DOHH2 (cell line): ENCODE results near the gene CFAP57.
"Not testable (repeated sequence)": the region's sequence is repeated elsewhere in the genome, so short reads cannot be mapped to it uniquely, and the experiment has no call there.

Experiments
- H3F3A ChIP-seq: fragments of 200-600 bp; sonication (generic), shearing (Covaris generic); 2 replicates; pipeline ENCODE4 v1.6.0; 2016; ENCODE audit warnings: antibody characterized with exemption, mild to moderate bottlenecking; ENCODE audit not compliant: control insufficient read depth, insufficient read depth
- H3K27ac ChIP-seq: fragments of 200-600 bp; sonication (generic); 2 replicates; pipeline ENCODE4 v1.5.1; 2014; ENCODE audit warnings: low read depth, mild to moderate bottlenecking, low read length, moderate library complexity
- H3K27me3 ChIP-seq: fragments of 200-600 bp; sonication (generic); 2 replicates; pipeline ENCODE4 v1.6.1; 2014; ENCODE audit warnings: mild to moderate bottlenecking, low read length, mixed read lengths; ENCODE audit not compliant: control insufficient read depth
- H3K36me3 ChIP-seq: fragments of 200-600 bp; sonication (generic); 2 replicates; pipeline ENCODE4 v1.6.1; 2014; ENCODE audit warnings: mild to moderate bottlenecking, low read length, moderate library complexity, mixed read lengths; ENCODE audit not compliant: control insufficient read depth
- H3K4me1 ChIP-seq: fragments of 200-600 bp; sonication (generic); 2 replicates; pipeline ENCODE4 v1.6.1; 2014; ENCODE audit warnings: mild to moderate bottlenecking, low read length, mixed read lengths; ENCODE audit not compliant: control insufficient read depth
- H3K4me2 ChIP-seq: fragments of 200-600 bp; sonication (generic); 2 replicates; pipeline ENCODE4 v1.6.0; 2014; ENCODE audit warnings: mild to moderate bottlenecking, low read length, moderate library complexity
- H3K4me3 ChIP-seq: fragments of 200-600 bp; sonication (generic); 2 replicates; pipeline ENCODE4 v1.5.1; 2014; ENCODE audit warnings: mild to moderate bottlenecking, low read length, mixed read lengths
- H3K79me2 ChIP-seq: fragments of 200-600 bp; sonication (generic); 2 replicates; pipeline ENCODE4 v1.6.1; 2014; ENCODE audit warnings: mild to moderate bottlenecking, low read length, mixed read lengths; ENCODE audit not compliant: control insufficient read depth
- H3K9me2 ChIP-seq: fragments of 200-600 bp; sonication (generic); replicated peaks from 2 replicates; pipeline ENCODE4 v1.6.1; 2014; ENCODE audit warnings: mild to moderate bottlenecking, low read length, mixed read lengths; ENCODE audit not compliant: control insufficient read depth
- H3K9me3 ChIP-seq: fragments of 200-600 bp; sonication (generic); 2 replicates; pipeline ENCODE4 v1.6.1; 2014; ENCODE audit warnings: antibody characterized with exemption, low read length, mixed read lengths; ENCODE audit not compliant: control insufficient read depth, insufficient read depth
- H4K20me1 ChIP-seq: fragments of 200-600 bp; sonication (generic); 2 replicates; pipeline ENCODE4 v1.6.0; 2014; ENCODE audit warnings: low read depth, mild to moderate bottlenecking, antibody characterized with exemption, low read length, moderate library complexity; ENCODE audit not compliant: control insufficient read depth, insufficient read depth
- EZH2phosphoT487 ChIP-seq: fragments of 200-600 bp; sonication (generic); IDR thresholded peaks from 2 replicates; pipeline ENCODE4 v1.6.1; 2017; ENCODE audit warnings: borderline replicate concordance, mild to moderate bottlenecking, antibody characterized with exemption, low read length, moderate library complexity, mixed read lengths
- TF ChIP-seq, protein P1 (sequence below): fragments of 200-600 bp; sonication (generic); IDR thresholded peaks from one replicate; pipeline ENCODE4 v1.5.1; 2014; ENCODE audit warnings: antibody characterized with exemption, mild to moderate bottlenecking, low read depth, low read length; ENCODE audit not compliant: poor library complexity, severe bottlenecking

Gene CFAP57

GRCh38 chr1:43135857-43136781, 36.0 kb upstream of the CFAP57 start:
- no peaks in the 10 kb centered on the region for H3K36me3 ChIP-seq
- H4K20me1 ChIP-seq, result no peaks in the 10 kb centered on the region
- H3K79me2 ChIP-seq, result no peaks in the 10 kb centered on the region
- H3K27me3 ChIP-seq, result peaks cover 17% of the 10 kb centered on the region
- H3K4me2 ChIP-seq, result no peak overlapping the region
- H3F3A ChIP-seq, result no peaks in the 10 kb centered on the region
- no peaks in the 10 kb centered on the region for H3K9me3 ChIP-seq
- H3K9me2 ChIP-seq, result no peaks in the 10 kb centered on the region
- H3K27ac ChIP-seq, result no peak overlapping the region
- H3K4me3 ChIP-seq, result no peak overlapping the region
- H3K4me1 ChIP-seq, result no peaks in the 10 kb centered on the region
- TF ChIP-seq EZH2phosphoT487, result no peak
- TF ChIP-seq, protein P1, sequence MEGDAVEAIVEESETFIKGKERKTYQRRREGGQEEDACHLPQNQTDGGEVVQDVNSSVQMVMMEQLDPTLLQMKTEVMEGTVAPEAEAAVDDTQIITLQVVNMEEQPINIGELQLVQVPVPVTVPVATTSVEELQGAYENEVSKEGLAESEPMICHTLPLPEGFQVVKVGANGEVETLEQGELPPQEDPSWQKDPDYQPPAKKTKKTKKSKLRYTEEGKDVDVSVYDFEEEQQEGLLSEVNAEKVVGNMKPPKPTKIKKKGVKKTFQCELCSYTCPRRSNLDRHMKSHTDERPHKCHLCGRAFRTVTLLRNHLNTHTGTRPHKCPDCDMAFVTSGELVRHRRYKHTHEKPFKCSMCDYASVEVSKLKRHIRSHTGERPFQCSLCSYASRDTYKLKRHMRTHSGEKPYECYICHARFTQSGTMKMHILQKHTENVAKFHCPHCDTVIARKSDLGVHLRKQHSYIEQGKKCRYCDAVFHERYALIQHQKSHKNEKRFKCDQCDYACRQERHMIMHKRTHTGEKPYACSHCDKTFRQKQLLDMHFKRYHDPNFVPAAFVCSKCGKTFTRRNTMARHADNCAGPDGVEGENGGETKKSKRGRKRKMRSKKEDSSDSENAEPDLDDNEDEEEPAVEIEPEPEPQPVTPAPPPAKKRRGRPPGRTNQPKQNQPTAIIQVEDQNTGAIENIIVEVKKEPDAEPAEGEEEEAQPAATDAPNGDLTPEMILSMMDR, result no peak

- Histone ChIP-seq H3F3A (no peaks in the 10 kb centered on the region), H3K27ac (no peak overlapping the region), H4K20me1 (no peaks in the 10 kb centered on the region), H3K4me1 (no peaks in the 10 kb centered on the region), H3K79me2 (no peaks in the 10 kb centered on the region), H3K9me3 (no peaks in the 10 kb centered on the region), H3K4me3 (no peak overlapping the region), H3K36me3 (no peaks in the 10 kb centered on the region), H3K4me2 (no peak overlapping the region), H3K9me2 (no peaks in the 10 kb centered on the region), H3K27me3 (peaks cover 17% of the 10 kb centered on the region)
- TF ChIP-seq EZH2phosphoT487, result no peak
- TF ChIP-seq, protein P1, result no peak
Observed at GRCh38 chr1:43137445-43138052, 34.6 kb upstream of the CFAP57 start.

DNA sequence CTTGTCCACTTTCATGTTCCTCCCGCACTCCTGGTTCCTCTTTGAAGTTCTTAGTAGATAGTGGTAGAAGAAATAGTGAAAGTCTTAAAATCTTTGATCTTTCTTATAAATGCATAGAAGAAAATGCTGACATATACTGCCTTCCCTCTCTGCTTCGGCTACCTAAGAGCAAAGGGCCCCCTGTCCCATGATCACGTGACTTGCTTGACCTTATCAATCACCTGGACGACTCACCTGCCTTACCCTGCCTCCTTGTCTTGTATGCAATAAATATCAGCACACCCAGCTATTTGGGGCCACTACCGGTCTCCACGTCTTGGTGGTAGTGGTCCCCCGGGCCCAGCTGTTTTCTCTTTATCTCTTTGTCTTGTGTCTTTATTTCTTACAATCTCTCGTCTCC, 32.8 kb upstream of the CFAP57 start:
- H3K4me3 ChIP-seq, result not testable (repeated sequence)

DNA sequence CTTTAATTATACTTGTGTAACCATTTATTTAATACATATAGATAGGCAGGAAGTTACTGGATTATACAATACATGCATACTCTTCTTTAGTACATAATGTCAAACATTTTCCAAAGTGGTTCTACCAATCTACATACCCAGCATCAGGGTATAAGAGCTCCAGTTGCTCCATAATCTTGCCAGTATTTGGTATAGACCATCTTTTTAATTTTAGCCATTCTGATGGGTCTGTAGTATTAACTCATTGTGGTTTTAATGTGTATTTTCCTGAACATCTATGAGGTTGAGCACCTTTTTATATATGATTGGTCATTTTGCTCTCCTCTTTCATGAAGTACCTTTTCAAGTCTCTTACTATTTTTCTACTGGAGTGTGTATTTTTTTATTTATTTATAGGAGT, 32.1 kb upstream of the CFAP57 start:
- H3K9me2 ChIP-seq, result no peaks in the 10 kb centered on the region
- H3K27me3 ChIP-seq, result peaks cover 8% of the 10 kb centered on the region; the same call in 1 of the 2 replicates
- H3K27ac ChIP-seq, result no peak overlapping the region
- no peak overlapping the region for H3K4me3 ChIP-seq
- peaks cover 3% of the 10 kb centered on the region; the same call in 1 of the 2 replicates for H3K4me1 ChIP-seq
- no peak for TF ChIP-seq EZH2phosphoT487
- TF ChIP-seq, protein P1, result no peak
- H4K20me1 ChIP-seq, result no peaks in the 10 kb centered on the region
- H3K36me3 ChIP-seq, result no peaks in the 10 kb centered on the region
- H3K9me3 ChIP-seq, result no peaks in the 10 kb centered on the region
- no peak overlapping the region for H3K4me2 ChIP-seq
- H3F3A ChIP-seq, result no peaks in the 10 kb centered on the region
- H3K79me2 ChIP-seq, result no peaks in the 10 kb centered on the region

More for the DNA sequence above, 32.8 kb upstream of the CFAP57 start:
- not testable (repeated sequence) for H3K27ac ChIP-seq, H3K4me1 ChIP-seq, H3K27me3 ChIP-seq, H3K9me3 ChIP-seq, H4K20me1 ChIP-seq, H3K36me3 ChIP-seq, H3K79me2 ChIP-seq, H3K4me2 ChIP-seq, H3F3A ChIP-seq, H3K9me2 ChIP-seq
